Measurements from ENCODE around the gene ATXN10.

The ATXN10 gene

DNA sequence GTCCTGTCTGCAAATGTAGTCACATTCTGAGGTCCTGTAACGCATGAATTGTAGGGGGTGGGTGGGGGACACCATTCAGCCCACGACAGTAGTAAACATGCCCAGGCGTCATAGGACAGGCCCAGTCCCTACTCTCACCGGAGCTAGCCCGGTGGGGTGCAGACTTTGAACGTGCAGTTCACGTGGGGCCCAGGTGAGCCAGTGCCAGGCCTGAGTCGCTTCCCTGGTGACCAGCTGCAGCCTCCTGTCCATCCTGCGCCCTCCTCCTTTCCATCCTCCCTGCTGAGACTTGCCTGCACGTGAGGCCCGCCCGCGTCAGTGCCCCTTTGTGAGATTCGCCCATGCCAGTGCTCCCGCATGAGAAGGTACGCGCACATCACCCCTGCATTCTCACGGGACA, 188.6 kb downstream of the ATXN10 start:
- no peak for DNase-seq (ENCODE audit: low spot score)

DNA sequence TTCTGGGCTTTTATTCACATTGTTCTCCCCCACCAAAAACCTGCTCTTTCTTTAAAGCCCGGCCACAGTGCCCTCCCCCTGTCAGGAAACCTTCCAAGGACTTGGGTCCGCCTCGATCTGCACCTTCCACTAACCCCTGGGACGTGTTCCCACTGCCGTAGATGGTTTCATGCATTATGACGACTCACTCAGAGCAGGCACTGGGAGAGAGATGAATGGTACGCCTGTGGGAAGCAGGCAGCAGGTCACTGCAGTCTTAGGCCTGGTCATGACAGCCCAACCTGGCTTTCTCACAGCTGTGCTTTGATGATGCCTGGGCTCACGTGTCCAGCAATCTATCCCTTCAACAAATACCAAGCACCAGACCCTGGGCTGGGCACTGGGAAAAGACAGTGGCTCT, 189.6 kb downstream of the ATXN10 start:
- no peak for DNase-seq (ENCODE audit: low spot score)

DNA sequence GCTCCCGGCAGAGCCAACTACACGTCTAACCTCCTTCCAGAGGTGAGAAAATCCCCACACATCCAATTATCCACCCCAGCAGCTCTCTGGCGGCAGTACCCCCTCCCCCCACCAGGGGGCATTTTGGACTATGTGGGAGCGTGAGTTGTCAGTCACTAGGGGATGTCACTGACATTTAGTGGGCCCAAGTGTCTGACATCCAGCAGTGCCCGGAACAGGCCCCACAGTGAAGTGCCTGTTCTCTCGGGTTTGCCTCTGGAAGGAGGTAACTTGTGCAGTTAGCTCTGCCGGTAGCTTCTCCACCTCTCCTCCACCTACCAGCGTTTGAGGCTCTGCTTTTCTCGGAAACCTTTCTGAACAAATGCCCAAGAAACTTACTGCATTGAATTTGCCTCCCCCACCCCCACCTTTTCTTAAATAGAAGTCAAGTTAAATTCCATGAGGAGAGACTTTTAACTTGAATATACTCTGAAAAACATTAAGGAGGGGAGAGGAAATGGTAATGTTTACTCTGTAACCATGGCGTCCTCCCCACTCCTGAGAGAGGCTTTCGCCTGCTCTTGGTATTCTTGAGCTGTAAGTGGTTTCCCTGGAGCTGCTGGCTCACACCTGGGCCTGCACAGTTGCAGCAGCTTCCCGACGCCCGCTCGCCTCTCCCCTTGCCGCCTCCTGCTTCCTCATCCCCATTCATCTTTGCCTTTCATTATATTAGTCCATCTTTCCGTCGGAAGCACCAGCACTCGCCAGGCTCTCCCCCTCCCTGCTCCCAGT, 192.5 kb downstream of the ATXN10 start:
- DNase-seq (ENCODE audit: low spot score), result peak; percentile 66

GRCh38 chr22:45864959-45865476, 193.4 kb downstream of the ATXN10 start:
- no peak for DNase-seq (ENCODE audit: low spot score)

- no peak for DNase-seq (ENCODE audit: low spot score)
Observed at GRCh38 chr22:45865561-45866125, 194.0 kb downstream of the ATXN10 start.

GRCh38 chr22:45866126-45866645, 194.6 kb downstream of the ATXN10 start:
- no peak for DNase-seq (ENCODE audit: low spot score)

DNA sequence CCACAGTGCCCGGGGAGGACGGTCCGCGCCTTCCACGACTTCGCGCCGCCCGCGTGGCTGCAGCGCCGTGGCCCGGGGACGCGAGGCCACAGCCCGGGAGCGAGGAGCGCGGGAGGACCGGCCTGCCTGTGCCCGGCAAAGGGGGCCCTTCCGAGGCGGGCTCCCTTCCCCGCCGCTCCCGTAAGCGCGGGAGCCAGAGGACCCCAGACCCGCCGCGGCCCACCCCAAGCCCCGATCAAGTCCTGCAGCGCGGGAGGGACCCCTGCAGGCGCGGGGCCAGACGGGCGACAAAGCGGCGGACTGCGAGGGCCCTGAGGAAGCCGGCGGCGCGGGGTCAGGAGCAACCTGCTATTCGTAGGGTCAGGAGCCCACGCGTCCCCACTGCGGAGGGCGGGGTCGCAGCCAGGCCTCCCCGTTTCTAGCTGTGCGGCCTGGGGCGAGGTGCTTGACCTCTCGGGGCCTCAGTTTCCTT, 195.0 kb downstream of the ATXN10 start:
- no peak for DNase-seq (ENCODE audit: low spot score)

- DNase-seq (ENCODE audit: low spot score), result no peak
Observed at GRCh38 chr22:45867118-45867905, 195.7 kb downstream of the ATXN10 start.

DNA sequence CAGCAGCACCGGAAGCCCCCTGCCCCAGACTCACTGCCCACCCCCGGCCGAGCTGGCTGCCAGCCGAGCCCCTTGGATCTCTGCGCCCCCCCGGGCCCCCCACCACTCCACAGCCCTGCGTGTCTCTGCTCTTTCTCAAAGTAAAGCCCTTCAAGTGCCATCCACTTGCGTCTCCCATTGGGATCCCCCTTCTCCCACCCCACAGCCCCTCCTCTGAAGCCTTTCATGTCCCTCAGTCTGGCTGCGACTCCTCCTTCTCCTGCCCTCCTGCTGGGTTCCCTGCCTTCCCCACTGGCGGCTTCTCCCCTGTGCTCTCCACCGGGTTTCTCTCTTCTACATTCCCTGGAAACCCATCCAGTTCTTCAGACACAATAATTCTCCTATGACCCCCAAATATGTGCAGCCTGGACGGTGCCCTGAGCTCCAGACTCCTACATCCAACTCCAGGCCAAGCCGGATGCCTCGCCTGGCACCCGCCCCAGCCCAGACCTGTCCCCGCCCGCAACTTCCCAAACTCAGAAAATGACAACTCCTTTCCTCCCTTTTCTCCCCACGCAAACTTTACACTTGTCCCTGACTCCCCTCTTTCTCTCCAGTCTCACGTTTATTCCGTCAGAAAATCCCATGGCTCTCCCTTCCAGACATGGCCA, 196.4 kb downstream of the ATXN10 start:
- no peak for DNase-seq (ENCODE audit: low spot score)

DNA sequence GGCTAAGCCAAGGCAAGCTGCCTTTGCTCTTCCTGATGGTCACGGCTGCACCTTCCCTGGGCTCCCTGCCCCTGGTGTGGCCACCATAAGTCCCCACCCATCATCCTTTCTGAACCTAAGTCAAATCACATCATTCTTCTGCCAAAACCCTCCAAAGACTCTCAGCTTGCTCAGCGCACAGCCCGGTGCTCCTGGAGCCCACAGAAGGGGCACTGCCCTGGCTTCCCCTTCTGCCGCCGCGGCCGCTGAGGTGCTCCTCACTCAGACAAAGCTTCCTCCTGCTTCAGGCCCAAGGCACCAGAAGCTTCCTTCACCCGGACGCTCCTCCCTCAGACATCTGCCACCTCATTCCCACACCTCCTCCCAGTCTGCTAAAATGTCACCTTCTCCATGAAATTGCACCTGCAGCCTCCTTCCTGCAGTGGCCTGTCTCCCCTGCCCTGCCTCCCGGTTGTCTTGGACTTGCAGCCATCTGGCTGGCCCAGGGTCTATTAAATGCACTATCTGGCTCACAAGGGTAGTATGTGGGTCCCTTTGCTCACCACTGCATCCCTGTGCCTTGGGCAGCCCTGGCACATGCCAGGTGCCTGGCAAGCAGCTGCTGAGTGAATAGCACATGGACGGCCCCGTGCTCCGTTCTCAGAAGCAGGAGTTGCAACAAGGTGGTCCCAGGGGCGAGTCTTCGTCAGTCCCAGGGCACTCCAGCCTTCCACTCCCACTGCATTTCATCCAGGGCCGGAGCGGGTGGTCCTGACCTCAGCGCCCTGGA, 197.1 kb downstream of the ATXN10 start:
- no peak for DNase-seq (ENCODE audit: low spot score)

- no peak for DNase-seq (ENCODE audit: low spot score)
Observed at GRCh38 chr22:45869340-45869847, 197.8 kb downstream of the ATXN10 start.

GRCh38 chr22:45870011-45870410, 198.4 kb downstream of the ATXN10 start:
- DNase-seq (ENCODE audit: low spot score), result no peak

DNA sequence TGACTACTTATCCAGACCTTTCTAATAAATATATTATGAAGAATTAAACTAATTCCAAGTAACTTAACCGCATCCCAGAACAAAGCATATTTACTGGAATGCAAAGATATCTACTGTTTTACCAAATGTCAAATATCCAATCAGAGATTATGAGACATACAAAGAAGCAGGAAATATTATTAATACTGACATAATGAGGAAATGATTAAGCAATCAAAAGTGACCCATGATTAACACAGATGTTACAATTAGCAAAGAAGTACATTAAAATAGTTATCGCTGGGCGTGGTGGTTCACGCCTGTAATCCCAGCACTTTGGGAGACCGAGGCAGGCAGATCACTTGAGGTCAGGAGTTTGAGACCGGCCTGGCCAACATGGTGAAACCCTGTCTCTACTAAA, 200.1 kb downstream of the ATXN10 start:
- DNase-seq (ENCODE audit: low spot score), result no peak

DNA sequence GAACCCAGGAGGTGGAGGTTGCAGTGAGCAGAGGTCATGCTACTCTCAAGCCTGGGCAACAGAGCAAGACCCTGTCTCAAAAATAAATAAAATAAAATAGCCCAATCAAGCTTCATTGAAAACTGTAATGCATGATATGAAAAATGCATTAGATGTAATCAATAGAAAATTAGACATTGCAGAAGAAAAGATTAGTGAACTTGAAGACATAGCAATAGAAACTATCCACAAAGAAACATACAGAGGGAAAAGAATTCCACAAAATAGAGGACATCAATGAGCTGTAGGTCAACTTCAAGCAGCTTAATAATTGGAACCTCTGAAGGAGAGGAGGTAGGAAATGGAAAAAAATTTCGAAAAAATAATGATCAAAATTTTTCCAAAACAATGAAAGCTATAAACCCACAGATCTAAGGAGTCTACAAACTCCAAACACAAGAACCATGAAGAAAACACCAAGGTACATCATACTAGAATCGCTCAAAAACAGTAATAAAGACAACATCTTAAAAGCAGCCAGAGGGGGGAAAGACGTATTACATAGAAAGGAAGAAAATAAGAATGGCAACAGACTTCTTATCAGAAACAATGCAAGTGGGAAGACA, 201.1 kb downstream of the ATXN10 start:
- no peak for DNase-seq (ENCODE audit: low spot score)

DNA sequence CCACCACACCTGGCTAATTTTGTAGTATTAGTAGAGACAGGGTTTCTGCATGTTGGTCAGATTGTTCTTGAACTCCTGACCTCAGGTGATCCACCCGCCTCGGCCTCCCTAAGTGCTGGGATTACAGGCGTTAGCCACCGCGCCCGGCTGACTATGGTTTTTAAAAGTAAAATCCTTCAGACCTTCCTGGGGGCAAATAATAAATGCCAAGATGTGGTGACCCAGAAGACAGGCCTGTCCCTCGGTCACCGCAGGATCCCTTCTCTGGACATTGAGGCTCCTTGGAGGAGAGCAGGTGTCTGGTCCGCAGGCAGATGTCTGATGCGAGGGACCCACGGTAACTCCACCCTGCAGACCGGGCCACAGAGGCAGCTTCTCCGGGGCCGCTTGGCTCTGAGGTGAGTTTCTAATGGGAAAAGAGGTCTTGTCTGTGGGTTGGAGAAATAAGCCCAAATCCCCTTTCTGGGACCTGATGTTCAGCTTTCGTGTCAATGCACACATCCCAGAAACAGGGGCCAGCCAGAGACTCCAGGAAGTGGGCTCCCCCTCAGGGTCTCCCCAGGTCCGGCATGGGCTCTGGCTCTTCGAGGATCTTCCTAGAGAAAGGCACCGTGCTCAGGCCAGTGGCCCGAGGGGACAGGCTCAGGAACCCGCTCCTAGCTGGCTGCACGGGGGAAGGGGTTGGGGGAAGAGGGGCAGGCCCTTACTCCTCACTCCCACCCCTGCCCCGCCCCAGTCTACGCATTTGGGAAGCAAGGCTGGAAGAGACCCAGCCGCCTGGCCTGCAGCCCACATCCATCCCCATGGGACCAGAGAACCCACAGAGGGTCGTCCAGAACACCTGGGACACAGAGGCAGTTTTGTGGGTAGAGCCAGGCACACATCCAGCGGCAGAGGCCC, 204.8 kb downstream of the ATXN10 start:
- no peak for DNase-seq (ENCODE audit: low spot score)

GRCh38 chr22:45877036-45877380, 205.4 kb downstream of the ATXN10 start:
- DNase-seq (ENCODE audit: low spot score), result no peak

- DNase-seq (ENCODE audit: low spot score), result no peak
Observed at GRCh38 chr22:45877651-45878050, 206.0 kb downstream of the ATXN10 start.

GRCh38 chr22:45878051-45878781, 206.6 kb downstream of the ATXN10 start:
- DNase-seq (ENCODE audit: low spot score), result no peak

Data from hematopoietic multipotent progenitor cell treated with erythropoietin and hydrocortisone succinate and interleukin-3 and kit ligand, for 15 days (in vitro differentiated cells).